ENCODE measurements around the gene CRIM1.

CRIM1 gene

GRCh38 chr2:36338124-36338826, 17.3 kb upstream of the CRIM1 start:
- no peak for TF ChIP-seq CTCF (IDR thresholded peaks at IDR 0.05; ENCODE audit: borderline replicate concordance, insufficient read depth, low read depth, low read length)

GRCh38 chr2:36338827-36339145, 16.8 kb upstream of the CRIM1 start:
- H3K4me3 ChIP-seq (ENCODE audit: low read depth, low read length), result no peak overlapping the region
- TF ChIP-seq CTCF (IDR thresholded peaks at IDR 0.05; ENCODE audit: borderline replicate concordance, insufficient read depth, low read depth, low read length), result no peak

More at GRCh38 chr2:36338124-36338826, 17.3 kb upstream of the CRIM1 start:
- no peak overlapping the region for H3K4me3 ChIP-seq (ENCODE audit: low read depth, low read length)

- TF ChIP-seq CTCF (IDR thresholded peaks at IDR 0.05; ENCODE audit: borderline replicate concordance, insufficient read depth, low read depth, low read length), result no peak
- H3K4me3 ChIP-seq (ENCODE audit: low read depth, low read length), result no peak overlapping the region
Measured at GRCh38 chr2:36339607-36340218, 15.9 kb upstream of the CRIM1 start.

GRCh38 chr2:36343606-36344005, 12.0 kb upstream of the CRIM1 start:
- no peak overlapping the region for H3K4me3 ChIP-seq (ENCODE audit: low read depth, low read length)
- TF ChIP-seq CTCF (IDR thresholded peaks at IDR 0.05; ENCODE audit: borderline replicate concordance, insufficient read depth, low read depth, low read length), result no peak

GRCh38 chr2:36348721-36349120, 6.9 kb upstream of the CRIM1 start:
- no peak overlapping the region for H3K4me3 ChIP-seq (ENCODE audit: low read depth, low read length)
- no peak for TF ChIP-seq CTCF (IDR thresholded peaks at IDR 0.05; ENCODE audit: borderline replicate concordance, insufficient read depth, low read depth, low read length)

GRCh38 chr2:36351291-36351690, 4.3 kb upstream of the CRIM1 start:
- H3K4me3 ChIP-seq (ENCODE audit: low read depth, low read length), result no peak overlapping the region
- TF ChIP-seq CTCF (IDR thresholded peaks at IDR 0.05; ENCODE audit: borderline replicate concordance, insufficient read depth, low read depth, low read length), result no peak

- peak; percentile 56; the same call in 1 of the 2 replicates for TF ChIP-seq CTCF (IDR thresholded peaks at IDR 0.05; ENCODE audit: borderline replicate concordance, insufficient read depth, low read depth, low read length)
- no peak overlapping the region for H3K4me3 ChIP-seq (ENCODE audit: low read depth, low read length)
Measured at GRCh38 chr2:36351736-36352349, 3.7 kb upstream of the CRIM1 start.

All from GM12875 (cell line).